Right lobe of liver (tissue), 4 donors: Measurements from ENCODE around the gene STK17A.

ENCODE experiments used
- CTCF ChIP-seq, 4 donors: fragments of 200-600 bp in 3 of 4; fragments of 450-650 bp in 1 of 4; IDR thresholded peaks; one replicate each; pipeline versions ENCODE4 v1.5.1 to v1.8.0; 2016 to 2022; ENCODE audit warnings: antibody characterized with exemption in 4 of 4, mild to moderate bottlenecking in 2 of 4
- POLR2A ChIP-seq: fragments of 450-650 bp; IDR thresholded peaks from one replicate; pipeline ENCODE4 v1.6.1; 2017; ENCODE audit warnings: antibody characterized with exemption, mild to moderate bottlenecking
- donor health status: DM: no; HTN: no; CAD: no.
- donor health status: DM: no; HTN: no; CAD: no.
- donor health status: DM: no; HTN: yes; CAD: no.

GRCh38 chr7:43640679-43641078, 57.8 kb downstream of the STK17A start:
- no peak for TF ChIP-seq CTCF (IDR thresholded peaks at IDR 0.05)
- no peak for TF ChIP-seq POLR2A
